Caki2 (cell line): ENCODE results near the gene CEP20. TPM values are rescaled to one million over a fixed set of nuclear protein-coding genes. Genes with fewer than 3 reads are reported as not detected.
"Not testable (repeated sequence)": the region's sequence is repeated elsewhere in the genome, so short reads cannot be mapped to it uniquely, and the experiment has no call there.

Source experiments
- DNase-seq: peaks from one replicate; pipeline ENCODE4 v3.0.0-alpha.2; 2015; ENCODE audit warnings: low read depth
- in situ Hi-C: cut with HindIII; loops from 2 replicates; pipeline ENCODE4 v1.10.0; 2016; ENCODE audit warnings: low sequenced_read_pairs, low pct_unique_long_range_greater_than_20kb, mixed read lengths
- total RNA-seq: library from RNA; depleted of rRNA; stranded (reverse); fragments of >200 nt; shearing (Covaris generic); gene quantifications from 2 replicates; pipeline ENCODE4 v1.2.3, GENCODE V29; 2014; ENCODE audit warnings: low replicate concordance; rRNA removed

The CEP20 gene
- 121 and 130 TPM in 2 replicates for total RNA-seq

- in situ Hi-C loops: no loop called here
- DNase-seq: peak; percentile 98
These were observed at the start of gene CEP20 for GRCh38 chr16:15888072-15888976. Gene CEP20 (minus strand): TSS chr16:15888603. CDS start chr16:15888585, 18 bp downstream.

DNA sequence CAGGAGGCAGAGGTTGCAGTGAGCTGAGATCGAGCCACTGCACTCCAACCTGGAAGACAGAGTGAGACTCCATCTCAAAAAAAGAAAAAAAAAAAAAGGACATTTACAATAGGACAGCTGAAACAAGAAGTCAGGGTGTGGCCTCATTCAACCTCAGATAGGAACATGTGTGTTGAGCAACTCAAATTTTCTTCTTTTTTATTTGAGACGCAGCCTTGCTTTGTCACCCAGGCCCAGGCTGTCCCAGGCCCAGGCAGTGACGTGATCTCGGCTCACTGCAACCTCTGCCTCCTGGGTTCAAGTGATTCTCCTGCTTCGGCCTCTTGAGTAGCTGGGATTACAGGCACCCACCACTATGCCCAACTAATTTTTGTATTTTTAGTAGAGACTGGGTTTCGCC lies 48.4 kb upstream of the CEP20 start:
- DNase-seq, in situ Hi-C loops: not testable (repeated sequence)

DNA sequence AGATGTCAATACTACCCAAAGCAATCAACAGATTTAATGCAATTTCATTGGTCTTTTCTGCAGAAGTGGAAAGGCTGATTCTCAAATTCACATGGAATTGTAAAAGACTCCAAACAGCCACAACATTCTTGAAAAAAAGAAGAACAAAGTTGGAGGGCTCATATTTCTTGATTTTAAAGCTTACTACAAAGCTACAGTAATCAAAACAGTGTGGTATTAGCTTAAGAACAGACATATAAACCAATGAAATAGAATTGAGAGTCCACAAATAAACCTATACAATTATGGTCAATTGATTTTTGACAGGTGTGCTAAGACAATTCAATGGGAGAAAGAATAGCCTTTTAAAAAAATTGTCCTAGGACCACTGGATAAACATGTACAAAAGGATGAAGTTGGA lies 46.6 kb upstream of the CEP20 start:
- in situ Hi-C loops: no loop called here
- no peak for DNase-seq

- in situ Hi-C loops: no loop called here
- no peak for DNase-seq
These were observed 45.4 kb upstream of the CEP20 start for GRCh38 chr16:15933781-15934180.

DNA sequence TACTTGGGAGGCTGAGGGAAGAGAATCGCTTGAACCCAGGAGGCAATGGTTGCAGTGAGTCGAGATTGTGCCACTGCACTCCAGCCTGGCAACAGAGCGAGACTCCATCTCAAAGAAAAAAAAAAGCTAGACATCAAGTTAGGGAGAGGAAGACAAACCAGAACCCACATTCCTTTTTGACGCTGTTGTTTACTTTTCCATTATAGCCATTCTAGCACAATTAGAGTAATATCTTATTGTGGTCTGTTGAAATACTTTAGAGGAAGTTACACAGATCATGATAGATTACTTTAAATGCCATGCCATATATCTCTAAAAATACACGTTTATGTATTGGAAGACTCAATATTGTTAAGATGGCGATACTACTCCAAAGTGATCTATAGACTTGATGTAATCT lies 44.5 kb upstream of the CEP20 start:
- DNase-seq: no peak
- in situ Hi-C loops: no loop called here

- no peak for DNase-seq
- in situ Hi-C loops: no loop called here
These were observed 40.1 kb upstream of the CEP20 start for GRCh38 chr16:15928261-15929104.

DNA sequence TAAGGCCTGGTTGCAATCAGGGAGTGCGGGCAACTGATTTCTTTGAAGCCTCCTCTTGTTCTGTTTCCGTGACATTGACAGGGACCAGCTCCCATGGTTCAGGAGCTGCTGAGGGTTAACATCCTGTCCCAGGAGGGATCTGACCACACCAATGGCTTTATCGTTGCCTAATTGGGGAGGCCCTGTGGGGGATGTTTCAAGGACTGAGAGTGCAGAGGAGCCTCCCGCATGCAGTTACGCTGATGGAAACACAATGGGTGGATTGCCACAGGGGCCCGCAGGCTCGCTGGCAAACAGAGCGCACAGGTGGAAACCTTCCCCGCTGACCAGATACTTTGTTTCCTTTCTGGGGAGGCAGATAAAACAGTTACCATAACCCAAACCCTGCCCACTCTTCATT lies 37.2 kb upstream of the CEP20 start:
- in situ Hi-C loops: no loop called here

GRCh38 chr16:15924996-15925395 lies 36.6 kb upstream of the CEP20 start:
- in situ Hi-C loops: no loop called here

More for the DNA sequence above, 37.2 kb upstream of the CEP20 start:
- no peak for DNase-seq

DNA sequence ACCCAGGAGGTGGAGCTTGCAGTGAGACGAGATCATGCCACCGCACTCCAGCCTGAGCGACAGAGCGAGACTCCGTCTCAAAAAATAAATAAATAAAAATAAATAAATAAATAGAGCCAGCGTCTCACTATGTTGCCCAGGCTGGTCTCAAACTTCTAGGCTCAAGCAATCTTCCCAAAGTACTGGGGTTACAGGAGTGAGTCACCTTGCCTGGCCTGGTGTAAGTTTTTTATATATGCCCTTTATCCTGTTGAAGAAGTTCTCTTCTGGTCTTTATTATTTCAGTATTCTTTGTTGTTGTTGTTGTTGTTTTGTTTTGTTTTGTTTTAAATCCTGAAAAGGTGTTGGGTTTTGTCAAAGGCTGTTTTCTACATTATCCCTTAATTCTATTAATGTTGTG lies 30.9 kb upstream of the CEP20 start:
- in situ Hi-C loops: no loop called here
- no peak for DNase-seq

More at GRCh38 chr16:15924996-15925395, 36.6 kb upstream of the CEP20 start:
- no peak for DNase-seq

DNA sequence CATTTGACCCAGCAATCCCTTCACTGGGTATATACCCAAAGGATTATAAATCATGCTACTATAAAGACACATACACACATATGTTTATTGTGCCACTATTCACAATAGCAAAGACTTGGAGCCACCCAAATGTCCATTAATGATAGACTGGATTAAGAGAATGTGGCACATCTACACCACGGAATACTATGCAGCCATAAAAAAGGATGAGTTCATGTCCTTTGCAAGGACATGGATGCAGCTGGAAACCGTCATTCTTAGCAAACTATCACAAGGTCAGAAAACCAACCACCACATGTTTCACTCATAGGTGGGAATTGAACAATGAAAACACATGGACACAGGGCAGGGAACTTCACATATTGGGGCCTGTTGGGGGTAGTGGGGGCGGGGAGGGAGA lies 29.9 kb upstream of the CEP20 start:
- DNase-seq, in situ Hi-C loops: not testable (repeated sequence)

DNA sequence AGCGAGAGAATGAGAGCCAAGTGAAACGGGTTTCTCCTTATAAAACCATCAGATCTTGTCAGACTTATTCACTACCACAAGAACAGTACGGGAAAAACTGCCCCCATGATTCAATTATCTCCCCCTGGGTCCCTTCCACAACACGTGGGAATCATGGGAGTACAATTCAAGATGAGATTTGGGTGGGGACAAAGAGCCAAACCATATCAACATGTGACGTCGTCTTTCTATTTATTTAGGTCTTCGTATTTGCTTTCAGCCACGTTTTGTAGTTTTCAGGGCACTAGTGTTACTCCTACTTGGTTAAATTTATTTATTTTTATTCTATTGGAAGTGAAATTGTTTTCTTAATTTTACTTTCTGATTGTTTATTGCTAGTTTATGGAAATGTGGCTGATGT lies 27.9 kb upstream of the CEP20 start:
- in situ Hi-C loops: no loop called here
- no peak for DNase-seq

GRCh38 chr16:15915555-15916081 lies 27.2 kb upstream of the CEP20 start:
- in situ Hi-C loops: no loop called here
- no peak for DNase-seq

- in situ Hi-C loops: no loop called here
- no peak for DNase-seq
These were observed 24.8 kb upstream of the CEP20 start for GRCh38 chr16:15913046-15913698.

DNA sequence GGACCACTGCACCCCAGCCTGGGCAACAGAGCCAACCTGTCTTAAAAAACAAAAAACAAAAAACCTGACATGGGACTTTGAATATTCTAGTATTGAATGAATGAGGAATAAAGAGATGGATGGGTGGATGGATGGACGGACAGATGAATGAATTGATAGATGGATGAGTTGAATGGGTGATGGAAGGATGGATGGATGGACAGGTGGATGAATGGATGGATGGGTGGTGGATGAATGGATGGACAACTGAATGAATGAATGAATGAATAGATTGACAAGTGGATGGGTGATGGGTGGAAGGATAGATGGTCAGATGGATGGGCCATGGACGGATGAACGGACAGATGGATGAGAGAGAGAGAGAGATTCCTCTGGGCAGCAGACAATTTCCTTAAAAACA lies 22.8 kb upstream of the CEP20 start:
- in situ Hi-C loops: no loop called here
- no peak for DNase-seq

DNA sequence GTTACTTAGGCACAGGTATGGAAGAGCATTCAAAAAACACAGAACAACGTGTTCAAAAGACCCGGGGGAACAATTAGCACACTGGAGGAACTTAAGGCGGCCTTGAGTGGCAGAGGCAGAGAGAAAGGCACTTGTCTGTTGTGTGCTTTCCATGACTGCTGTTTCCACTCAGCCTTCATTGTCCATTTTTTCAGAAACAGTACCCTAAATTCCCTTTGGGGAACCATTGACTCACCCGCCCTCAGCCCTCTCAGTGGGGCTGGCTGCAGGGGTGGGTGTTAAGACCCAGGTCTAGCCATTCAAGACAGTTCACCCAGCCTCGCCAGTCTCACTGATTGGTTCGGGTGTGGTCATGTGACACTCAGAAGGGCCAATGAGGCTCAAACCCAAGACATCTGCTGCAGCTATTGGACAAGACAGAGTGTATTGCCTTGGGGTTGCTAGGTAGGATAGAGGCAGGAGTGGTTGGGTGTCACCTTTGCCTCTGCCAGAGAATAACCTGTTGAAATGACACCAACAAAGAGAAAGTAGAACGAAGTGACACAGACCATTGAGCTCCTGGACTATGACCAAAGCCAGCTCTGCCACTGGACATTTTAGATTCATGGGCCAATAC lies 19.6 kb upstream of the CEP20 start:
- peak; percentile 83 for DNase-seq

DNA sequence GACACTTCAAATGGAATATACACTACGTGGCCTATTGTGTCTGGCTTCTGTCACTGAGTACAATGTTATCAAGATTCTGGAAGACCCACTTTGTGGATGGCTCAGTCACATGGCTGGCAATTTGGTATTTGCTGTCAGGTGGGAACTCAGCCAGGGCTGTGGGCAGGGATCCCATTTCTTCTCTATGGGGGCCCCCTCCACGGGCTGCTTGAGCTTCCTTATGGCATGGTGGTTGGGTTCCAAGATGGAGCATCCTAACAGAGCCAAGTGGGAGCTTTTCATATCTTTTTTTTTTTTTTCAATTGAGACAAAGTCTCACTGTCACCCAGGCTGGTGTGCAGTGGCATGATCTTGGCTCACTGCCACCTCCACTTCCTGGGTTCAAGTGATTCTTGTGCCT lies 18.0 kb upstream of the CEP20 start:
- in situ Hi-C loops: no loop called here

More for the DNA sequence above, 19.6 kb upstream of the CEP20 start:
- in situ Hi-C loops: no loop called here

GRCh38 chr16:15903960-15904359 lies 15.6 kb upstream of the CEP20 start:
- no peak for DNase-seq
- in situ Hi-C loops: no loop called here

More for the DNA sequence above, 18.0 kb upstream of the CEP20 start:
- DNase-seq: no peak
